Peyer's patch (tissue), 4 donors: ENCODE data around the gene RAB44. TPM values are rescaled to one million over a fixed set of nuclear protein-coding genes. Genes with fewer than 3 reads are reported as not detected.

Experiments used
- DNase-seq, 3 donors: peaks; one replicate each; pipeline ENCODE4 v3.0.0-alpha.2; 2017 to 2019
- H3K27ac ChIP-seq, 4 donors: fragments of 200-600 bp; sonication (generic); one replicate each; pipeline ENCODE4 v1.5.1; 2016 to 2019
- H3K27me3 ChIP-seq, 2 donors: fragments of 200-600 bp; sonication (generic); one replicate each; pipeline ENCODE4 v1.5.1; 2019
- H3K36me3 ChIP-seq, 3 donors: fragments of 200-600 bp; sonication (generic); one replicate each; pipeline ENCODE4 v1.5.1; 2016 to 2019
- H3K4me1 ChIP-seq, 4 donors: fragments of 200-600 bp; sonication (generic); one replicate each; pipeline ENCODE4 v1.5.1; 2016 to 2019
- H3K4me3 ChIP-seq, 4 donors: fragments of 200-600 bp; sonication (generic); 1 replicate in 3 of 4; 2 replicates in 1 of 4; pipeline ENCODE4 v1.5.1; 2016 to 2019; ENCODE audit warnings: mild to moderate bottlenecking in 1 of 4
- H3K9me3 ChIP-seq, 4 donors: fragments of 200-600 bp; sonication (generic); one replicate each; pipeline ENCODE4 v1.5.1; 2016 to 2019; ENCODE audit warnings: mild to moderate bottlenecking in 1 of 4
- POLR2A ChIP-seq, 2 donors: fragments of 450-650 bp; IDR thresholded peaks; one replicate each; pipeline ENCODE4 v1.5.1; 2017; ENCODE audit warnings: antibody characterized with exemption in 2 of 2, mild to moderate bottlenecking in 2 of 2, moderate library complexity in 2 of 2
- small RNA-seq, 2 donors: library from RNA; depleted of rRNA; stranded (forward); fragments of <200 nt; gene quantifications; one replicate each; pipeline ENCODE3, GENCODE V24; 2016
- total RNA-seq, 4 donors: library from RNA; depleted of rRNA; stranded (reverse); fragments of >200 nt; gene quantifications; one replicate each; pipeline ENCODE4 v1.1.0, GENCODE V29; 2016
- TF ChIP-seq, protein P1 (sequence below), 6 experiments: fragments of 450-650 bp in 4 of 6; fragments of 200-600 bp in 2 of 6; sonication (generic) in 1 of 6; IDR thresholded peaks; one replicate each; pipeline ENCODE4 v1.5.1; 2017 to 2019; ENCODE audit warnings: antibody characterized with exemption in 6 of 6, mild to moderate bottlenecking in 3 of 6, moderate library complexity in 1 of 6

RAB44 gene
- total RNA-seq, 4 donors from 2014 or later = 0.47 to 3.3 (median 0.80) TPM

DNA sequence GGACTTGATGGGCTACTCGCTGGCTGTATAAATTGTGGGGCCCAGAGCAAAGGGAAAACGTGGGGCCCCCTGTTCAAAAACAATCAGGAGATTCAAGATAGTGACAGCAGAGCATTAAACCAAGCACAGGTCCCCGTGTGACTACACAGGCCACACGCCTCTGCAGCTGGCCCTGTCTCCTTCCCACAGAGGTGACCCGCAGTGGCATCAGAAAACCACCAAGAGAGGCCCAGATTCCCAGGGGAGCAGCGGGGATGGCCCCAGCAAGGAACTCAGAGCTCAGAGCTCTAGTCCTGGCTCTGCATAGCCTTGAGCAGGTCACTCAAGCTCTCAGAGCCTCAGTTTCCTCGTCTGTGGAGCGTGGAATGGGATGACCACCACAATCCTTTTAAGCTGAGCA is 84.0 kb downstream of the RAB44 start:
- no peak overlapping the region for H3K4me3 ChIP-seq
- H3K27me3 ChIP-seq = no peaks in the 10 kb centered on the region
- H3K9me3 ChIP-seq = no peaks in the 10 kb centered on the region
- no peak for DNase-seq
- no peak overlapping the region for H3K27ac ChIP-seq
- TF ChIP-seq, protein P1, sequence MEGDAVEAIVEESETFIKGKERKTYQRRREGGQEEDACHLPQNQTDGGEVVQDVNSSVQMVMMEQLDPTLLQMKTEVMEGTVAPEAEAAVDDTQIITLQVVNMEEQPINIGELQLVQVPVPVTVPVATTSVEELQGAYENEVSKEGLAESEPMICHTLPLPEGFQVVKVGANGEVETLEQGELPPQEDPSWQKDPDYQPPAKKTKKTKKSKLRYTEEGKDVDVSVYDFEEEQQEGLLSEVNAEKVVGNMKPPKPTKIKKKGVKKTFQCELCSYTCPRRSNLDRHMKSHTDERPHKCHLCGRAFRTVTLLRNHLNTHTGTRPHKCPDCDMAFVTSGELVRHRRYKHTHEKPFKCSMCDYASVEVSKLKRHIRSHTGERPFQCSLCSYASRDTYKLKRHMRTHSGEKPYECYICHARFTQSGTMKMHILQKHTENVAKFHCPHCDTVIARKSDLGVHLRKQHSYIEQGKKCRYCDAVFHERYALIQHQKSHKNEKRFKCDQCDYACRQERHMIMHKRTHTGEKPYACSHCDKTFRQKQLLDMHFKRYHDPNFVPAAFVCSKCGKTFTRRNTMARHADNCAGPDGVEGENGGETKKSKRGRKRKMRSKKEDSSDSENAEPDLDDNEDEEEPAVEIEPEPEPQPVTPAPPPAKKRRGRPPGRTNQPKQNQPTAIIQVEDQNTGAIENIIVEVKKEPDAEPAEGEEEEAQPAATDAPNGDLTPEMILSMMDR (IDR thresholded peaks at IDR 0.05) = no peak
- no peak for TF ChIP-seq POLR2A (IDR thresholded peaks at IDR 0.05)
- no peaks in the 10 kb centered on the region for H3K36me3 ChIP-seq
- H3K4me1 ChIP-seq = peaks cover 0 to 10% (median 1%) of the 10 kb centered on the region in 4 donors

Small RNAs within 50 kb of the gene (small RNA-seq; reads per million reads assigned to genes)
- 0 reads per million in 2 donors for gene RF00019

Other genes starting within 250 kb of the RAB44 start
- gene STK38, start 150.3 kb upstream of the RAB44 start, total RNA-seq = 100 to 1,000 TPM in 2 of 4 donors, 10 to 100 TPM in 2; 57.8 to 107 (median 87.9) TPM
- 100 to 1,000 TPM; 101 to 156 (median 142) TPM for gene SRSF3, start 103.5 kb upstream of the RAB44 start, total RNA-seq
- gene CDKN1A, start 19.1 kb upstream of the RAB44 start, total RNA-seq = 100 to 1,000 TPM in 3 of 4 donors, 10 to 100 TPM in 1; 70.1 to 556 (median 358) TPM
- 1 to 10 TPM in 3 of 4 donors, under 1 TPM in 1; 0.35 to 5.8 (median 2.9) TPM for gene CPNE5, start 141.6 kb downstream of the RAB44 start, total RNA-seq
- 10 to 100 TPM in 1 of 4 donors, 1 to 10 TPM in 3; 6.0 to 14.0 (median 6.4) TPM for gene PPIL1, start 177.0 kb downstream of the RAB44 start, total RNA-seq
- gene C6orf89, start 188.1 kb downstream of the RAB44 start, total RNA-seq = 10 to 100 TPM; 25.6 to 39.1 (median 28.9) TPM